ENCODE results near the gene TIMM29.

- TF ChIP-seq CTCF (IDR thresholded peaks at IDR 0.05) (no peak), POLR2AphosphoS5 (IDR thresholded peaks at IDR 0.05) (no peak)
Measured at GRCh38 chr19:10977742-10978092, 49.1 kb downstream of the TIMM29 start.
